HEK293 (cell line): ENCODE measurements around the gene HTR6.

ENCODE experiments used
- CTCF ChIA-PET: fragments of 350-600 bp; formaldehyde crosslinking; extraction: SDS; loops from one replicate; lab custom pipeline; 2021; ENCODE audit warnings: antibody characterized with exemption; lab: Yijun Ruan, JAX
- POLR2A ChIA-PET: fragments of 300-600 bp; formaldehyde crosslinking; extraction: SDS; loops from one replicate; lab custom pipeline; 2020; ENCODE audit warnings: antibody characterized with exemption, inconsistent platforms; lab: Yijun Ruan, JAX
- H3K27ac ChIP-seq: fragments of 200-500 bp; sonication (Bioruptor generic); 2 replicates; pipeline ENCODE4 v1.5.1; 2014; ENCODE audit warnings: low read depth, low read length, control low read depth, inconsistent platforms; ENCODE audit errors: extremely low read depth
- H3K36me3 ChIP-seq, 2 experiments: fragments of 200-500 bp in 1 of 2; sonication (Bioruptor generic) in 1 of 2; 1 replicate in 1 of 2; 2 replicates in 1 of 2; pipeline ENCODE4 v1.5.1; 2014 to 2017; ENCODE audit warnings: inconsistent platforms in 2 of 2, low read length in 2 of 2; ENCODE audit not compliant: control insufficient read depth in 2 of 2, insufficient read depth in 1 of 2
- H3K4me1 ChIP-seq: fragments of 200-500 bp; sonication (Bioruptor generic); 2 replicates; pipeline ENCODE4 v1.5.1; 2014; ENCODE audit warnings: mild to moderate bottlenecking, low read length, inconsistent platforms; ENCODE audit not compliant: control insufficient read depth, insufficient read depth
- H3K4me3 ChIP-seq: 2 replicates; pipeline ENCODE4 v1.5.1; 2011; ENCODE audit warnings: low read depth, mild to moderate bottlenecking, control low read depth, low read length, moderate library complexity
- H3K9me3 ChIP-seq: fragments of 200-500 bp; sonication (Bioruptor generic); 2 replicates; pipeline ENCODE4 v1.5.1; 2014; ENCODE audit warnings: low read depth, low read length, inconsistent platforms; ENCODE audit not compliant: control insufficient read depth, insufficient read depth
- HOXA7 ChIP-seq: sonication (generic); formaldehyde crosslinking; IDR thresholded peaks from 2 replicates; pipeline ENCODE4 v1.8.1; 2022; ENCODE audit warnings: missing genetic modification reagents, borderline replicate concordance
- INSM2 ChIP-seq: fragments of 450-650 bp; formaldehyde crosslinking; IDR thresholded peaks from 2 replicates; pipeline ENCODE4 v1.5.1; 2016; ENCODE audit warnings: missing biosample characterization, missing genetic modification characterization
- KLF10 ChIP-seq: fragments of 450-650 bp; IDR thresholded peaks from 2 replicates; pipeline ENCODE4 v1.5.1; 2018; ENCODE audit warnings: missing biosample characterization, mild to moderate bottlenecking, missing genetic modification characterization
- KLF16 ChIP-seq: fragments of 450-650 bp; formaldehyde crosslinking; IDR thresholded peaks from 2 replicates; pipeline ENCODE4 v1.5.1; 2017; ENCODE audit warnings: missing biosample characterization, missing genetic modification characterization
- MYNN ChIP-seq: fragments of 450-650 bp; formaldehyde crosslinking; IDR thresholded peaks from 2 replicates; pipeline ENCODE4 v1.5.1; 2016; ENCODE audit warnings: missing biosample characterization, missing genetic modification characterization, borderline replicate concordance
- RBAK ChIP-seq: fragments of 450-650 bp; formaldehyde crosslinking; IDR thresholded peaks from 2 replicates; pipeline ENCODE4 v1.5.1; 2016; ENCODE audit warnings: missing biosample characterization, missing genetic modification characterization
- SP7 ChIP-seq: fragments of 450-650 bp; formaldehyde crosslinking; IDR thresholded peaks from 2 replicates; pipeline ENCODE4 v1.5.1; 2016; ENCODE audit warnings: missing biosample characterization, missing genetic modification characterization
- ZBTB11 ChIP-seq: fragments of 450-650 bp; formaldehyde crosslinking; conservative IDR thresholded peaks from 2 replicates; pipeline ENCODE4 v1.5.1; 2016; ENCODE audit warnings: low read depth, missing biosample characterization, missing genetic modification characterization
- ZNF175 ChIP-seq: fragments of 450-650 bp; formaldehyde crosslinking; IDR thresholded peaks from 2 replicates; pipeline ENCODE4 v1.5.1; 2016; ENCODE audit warnings: missing biosample characterization, missing genetic modification characterization
- ZNF23 ChIP-seq: fragments of 450-650 bp; formaldehyde crosslinking; IDR thresholded peaks from 2 replicates; pipeline ENCODE4 v1.5.1; 2016; ENCODE audit warnings: missing biosample characterization, missing genetic modification characterization, borderline replicate concordance
- ZNF266 ChIP-seq: fragments of 450-650 bp; formaldehyde crosslinking; IDR thresholded peaks from 2 replicates; pipeline ENCODE4 v1.5.1; 2016; ENCODE audit warnings: missing biosample characterization, missing genetic modification characterization, low read depth
- ZNF311 ChIP-seq: fragments of 450-650 bp; formaldehyde crosslinking; IDR thresholded peaks from 2 replicates; pipeline ENCODE4 v1.5.1; 2017; ENCODE audit warnings: missing biosample characterization, missing genetic modification characterization, borderline replicate concordance
- ZNF366 ChIP-seq: fragments of 450-650 bp; formaldehyde crosslinking; conservative IDR thresholded peaks from 2 replicates; pipeline ENCODE4 v1.5.1; 2016; ENCODE audit warnings: missing biosample characterization, missing genetic modification characterization
- ZNF426 ChIP-seq: fragments of 450-650 bp; formaldehyde crosslinking; IDR thresholded peaks from 2 replicates; pipeline ENCODE4 v1.5.1; 2017; ENCODE audit warnings: missing biosample characterization, missing genetic modification characterization, mild to moderate bottlenecking, inconsistent platforms, moderate library complexity
- ZNF561 ChIP-seq: fragments of 450-650 bp; IDR thresholded peaks from 2 replicates; pipeline ENCODE4 v1.5.1; 2018; ENCODE audit warnings: missing biosample characterization, missing genetic modification characterization, borderline replicate concordance
- ZNF670 ChIP-seq: fragments of 450-650 bp; formaldehyde crosslinking; IDR thresholded peaks from 2 replicates; pipeline ENCODE4 v1.5.1; 2016; ENCODE audit warnings: missing biosample characterization, missing genetic modification characterization, low read depth
- ZNF704 ChIP-seq: fragments of 450-650 bp; formaldehyde crosslinking; IDR thresholded peaks from 2 replicates; pipeline ENCODE4 v1.5.1; 2016; ENCODE audit warnings: missing biosample characterization, missing genetic modification characterization
- ZNF707 ChIP-seq: fragments of 450-650 bp; formaldehyde crosslinking; IDR thresholded peaks from 2 replicates; pipeline ENCODE4 v1.5.1; 2016; ENCODE audit warnings: missing biosample characterization, missing genetic modification characterization
- ZNF837 ChIP-seq: fragments of 450-650 bp; formaldehyde crosslinking; IDR thresholded peaks from 2 replicates; pipeline ENCODE4 v1.5.1; 2016; ENCODE audit warnings: missing biosample characterization, missing genetic modification characterization
- ZNF843 ChIP-seq: fragments of 450-650 bp; formaldehyde crosslinking; IDR thresholded peaks from 2 replicates; pipeline ENCODE4 v1.5.1; 2016; ENCODE audit warnings: missing biosample characterization, missing genetic modification characterization
- ZSCAN23 ChIP-seq: fragments of 450-650 bp; formaldehyde crosslinking; IDR thresholded peaks from 2 replicates; pipeline ENCODE4 v1.5.1; 2016; ENCODE audit warnings: missing biosample characterization, missing genetic modification characterization

Gene HTR6

GRCh38 chr1:19710825-19711611 lies 46.3 kb downstream of the HTR6 start (continued):
- TF ChIP-seq ZNF366 (tag by site-specific recombination) (no peak), ZNF311 (tag by site-specific recombination) (no peak), INSM2 (no peak), MYNN (tag by site-specific recombination) (no peak)

- ChIA-PET POLR2A (no interaction called here), CTCF (no interaction called here)
- Histone ChIP-seq H3K4me3 (no peak overlapping the region), H3K9me3 (no peaks in the 10 kb centered on the region), H3K4me1 (no peaks in the 10 kb centered on the region), H3K36me3 (no peaks in the 10 kb centered on the region), H3K27ac (no peak overlapping the region)
- TF ChIP-seq ZSCAN23 (tag by site-specific recombination) = no peak
- no peak for TF ChIP-seq ZNF561 (tag by site-specific recombination)
- TF ChIP-seq ZNF843 (tag by site-specific recombination) = no peak
- no peak for TF ChIP-seq SP7 (tag by site-specific recombination)
- no peak for TF ChIP-seq ZNF837
- no peak for TF ChIP-seq RBAK (tag by site-specific recombination)
- no peak for TF ChIP-seq ZNF426
- TF ChIP-seq ZNF266 (tag by site-specific recombination) = no peak
- no peak for TF ChIP-seq ZNF707 (tag by site-specific recombination)
- no peak for TF ChIP-seq HOXA7 (CRISPR knock-in tag)
- no peak for TF ChIP-seq ZBTB11 (tag by site-specific recombination)
- TF ChIP-seq MYNN (tag by site-specific recombination) = no peak
- no peak for TF ChIP-seq KLF10 (tag by site-specific recombination)
- no peak for TF ChIP-seq ZNF704 (tag by site-specific recombination)
- TF ChIP-seq ZNF670 (tag by site-specific recombination) = no peak
- TF ChIP-seq ZNF175 (tag by site-specific recombination) = no peak
- no peak for TF ChIP-seq ZNF23 (tag by site-specific recombination)
- TF ChIP-seq KLF16 (tag by site-specific recombination) = no peak
Observed at GRCh38 chr1:19712928-19713327, 48.3 kb downstream of the HTR6 start.
